ENCODE data around the gene PDGFRA. TPM values are rescaled to one million over a fixed set of nuclear protein-coding genes. Genes with fewer than 3 reads are reported as not detected.

The PDGFRA gene
- total RNA-seq, 2 donors from 2014 or later = 25.3 to 42.8 TPM

- Histone ChIP-seq H3K27ac (no peak overlapping the region), H3K36me3 (no peaks in the 10 kb centered on the region), H3K4me1 (no peaks in the 10 kb centered on the region), H3K27me3 (no peaks in the 10 kb centered on the region), H3K9me3 (no peaks in the 10 kb centered on the region), H3K4me3 (no peak overlapping the region)
- DNase-seq (ENCODE audit: low spot score) = peak; percentile 66
- TF ChIP-seq, protein P1, sequence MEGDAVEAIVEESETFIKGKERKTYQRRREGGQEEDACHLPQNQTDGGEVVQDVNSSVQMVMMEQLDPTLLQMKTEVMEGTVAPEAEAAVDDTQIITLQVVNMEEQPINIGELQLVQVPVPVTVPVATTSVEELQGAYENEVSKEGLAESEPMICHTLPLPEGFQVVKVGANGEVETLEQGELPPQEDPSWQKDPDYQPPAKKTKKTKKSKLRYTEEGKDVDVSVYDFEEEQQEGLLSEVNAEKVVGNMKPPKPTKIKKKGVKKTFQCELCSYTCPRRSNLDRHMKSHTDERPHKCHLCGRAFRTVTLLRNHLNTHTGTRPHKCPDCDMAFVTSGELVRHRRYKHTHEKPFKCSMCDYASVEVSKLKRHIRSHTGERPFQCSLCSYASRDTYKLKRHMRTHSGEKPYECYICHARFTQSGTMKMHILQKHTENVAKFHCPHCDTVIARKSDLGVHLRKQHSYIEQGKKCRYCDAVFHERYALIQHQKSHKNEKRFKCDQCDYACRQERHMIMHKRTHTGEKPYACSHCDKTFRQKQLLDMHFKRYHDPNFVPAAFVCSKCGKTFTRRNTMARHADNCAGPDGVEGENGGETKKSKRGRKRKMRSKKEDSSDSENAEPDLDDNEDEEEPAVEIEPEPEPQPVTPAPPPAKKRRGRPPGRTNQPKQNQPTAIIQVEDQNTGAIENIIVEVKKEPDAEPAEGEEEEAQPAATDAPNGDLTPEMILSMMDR (IDR thresholded peaks at IDR 0.05) = peak in 1 of 2 donors; percentile 43
These were observed 41.9 kb upstream of the PDGFRA start for GRCh38 chr4:54187148-54187547.

DNA sequence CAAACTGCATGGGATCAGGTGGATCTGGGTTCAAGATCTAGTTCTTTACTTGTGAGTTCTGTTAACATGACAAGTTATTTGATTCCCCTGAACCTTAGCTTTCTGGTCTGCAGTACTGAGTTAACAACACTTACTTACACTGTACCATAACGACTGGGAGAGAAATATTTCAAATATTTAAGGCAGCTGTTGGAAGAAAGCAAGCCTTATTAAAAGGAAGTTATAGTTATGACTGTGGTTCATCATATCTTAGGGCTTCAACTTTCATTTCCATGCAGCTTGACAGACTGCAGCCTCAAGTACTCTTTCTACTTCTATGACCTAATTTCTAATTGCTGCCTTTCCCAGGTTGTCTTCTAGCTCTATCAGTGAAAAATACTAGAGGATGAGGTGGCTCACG lies 40.0 kb upstream of the PDGFRA start:
- no peaks in the 10 kb centered on the region for H3K9me3 ChIP-seq
- TF ChIP-seq, protein P1 (IDR thresholded peaks at IDR 0.05) = no peak
- DNase-seq (ENCODE audit: low spot score) = no peak
- no peaks in the 10 kb centered on the region for H3K27me3 ChIP-seq
- no peaks in the 10 kb centered on the region for H3K36me3 ChIP-seq
- H3K27ac ChIP-seq = no peak overlapping the region
- H3K4me1 ChIP-seq = no peaks in the 10 kb centered on the region
- no peak overlapping the region for H3K4me3 ChIP-seq

DNA sequence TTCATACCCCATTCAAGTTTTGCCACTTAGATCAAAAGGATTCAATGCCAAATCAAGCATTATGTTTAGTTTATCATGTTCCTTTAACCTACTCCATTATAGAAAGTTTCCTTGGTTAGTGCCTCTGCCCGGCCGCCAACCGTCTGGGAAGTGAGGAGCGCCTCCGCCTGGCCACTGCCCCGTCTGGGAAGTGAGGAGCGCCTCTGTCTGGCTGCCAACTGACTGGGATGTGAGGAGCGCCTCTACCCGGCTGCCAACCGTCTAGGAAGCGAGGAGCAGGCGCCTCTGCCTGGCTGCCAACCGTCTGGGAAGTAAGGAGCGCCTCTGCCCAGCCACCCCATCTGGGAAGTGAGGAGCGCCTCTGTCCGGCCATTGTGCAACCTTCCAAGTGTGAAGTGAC lies 36.3 kb upstream of the PDGFRA start:
- Histone ChIP-seq H3K27me3 (no peaks in the 10 kb centered on the region), H3K36me3 (no peaks in the 10 kb centered on the region), H3K9me3 (no peaks in the 10 kb centered on the region), H3K4me1 (no peaks in the 10 kb centered on the region), H3K4me3 (no peak overlapping the region), H3K27ac (no peak overlapping the region)
- no peak for DNase-seq (ENCODE audit: low spot score)
- TF ChIP-seq, protein P1 (IDR thresholded peaks at IDR 0.05) = no peak

GRCh38 chr4:54197926-54198325 lies 31.2 kb upstream of the PDGFRA start:
- Histone ChIP-seq H3K27ac (no peak overlapping the region), H3K4me1 (no peaks in the 10 kb centered on the region), H3K36me3 (no peaks in the 10 kb centered on the region), H3K4me3 (no peak overlapping the region), H3K27me3 (no peaks in the 10 kb centered on the region), H3K9me3 (no peaks in the 10 kb centered on the region)
- TF ChIP-seq, protein P1 (IDR thresholded peaks at IDR 0.05) = no peak
- no peak for DNase-seq (ENCODE audit: low spot score)

GRCh38 chr4:54199919-54200318 lies 29.2 kb upstream of the PDGFRA start:
- Histone ChIP-seq H3K27me3 (no peaks in the 10 kb centered on the region), H3K36me3 (no peaks in the 10 kb centered on the region), H3K4me1 (no peaks in the 10 kb centered on the region), H3K4me3 (no peak overlapping the region), H3K27ac (no peak overlapping the region), H3K9me3 (no peaks in the 10 kb centered on the region)
- TF ChIP-seq, protein P1 (IDR thresholded peaks at IDR 0.05) = no peak
- DNase-seq (ENCODE audit: low spot score) = no peak

- no peaks in the 10 kb centered on the region for H3K9me3 ChIP-seq
- H3K4me3 ChIP-seq = no peak overlapping the region
- TF ChIP-seq, protein P1 (IDR thresholded peaks at IDR 0.05) = no peak
- no peaks in the 10 kb centered on the region for H3K36me3 ChIP-seq
- H3K27me3 ChIP-seq = no peaks in the 10 kb centered on the region
- peaks cover 0 to 5% of the 10 kb centered on the region in 2 donors for H3K4me1 ChIP-seq
- H3K27ac ChIP-seq = no peak overlapping the region
- DNase-seq (ENCODE audit: low spot score) = no peak
These were observed 19.5 kb upstream of the PDGFRA start for GRCh38 chr4:54209617-54210016.

Measured in right atrium auricular region (tissue), 2 donors.